Neural cell (in vitro differentiated cells): ENCODE measurements around the gene PSG1.
"Not testable (repeated sequence)": the region's sequence is repeated elsewhere in the genome, so short reads cannot be mapped to it uniquely, and the experiment has no call there.

ENCODE experiments used
- EP300 ChIP-seq: fragments of 450-650 bp; conservative IDR thresholded peaks from 2 replicates; pipeline ENCODE4 v1.6.1; 2014; ENCODE audit warnings: antibody characterized with exemption, mild to moderate bottlenecking, moderate library complexity; ENCODE audit not compliant: poor library complexity, severe bottlenecking
- EZH2 ChIP-seq: fragments of 200-600, 300-800 bp; shearing (Covaris generic), sonication (generic); IDR thresholded peaks from 2 replicates; pipeline ENCODE4 v1.6.1; 2014; ENCODE audit warnings: antibody characterized with exemption, low read length, borderline replicate concordance, mild to moderate bottlenecking; ENCODE audit not compliant: insufficient read depth, poor library complexity, severe bottlenecking
- MXI1 ChIP-seq: fragments of 450-650 bp; conservative IDR thresholded peaks from 2 replicates; pipeline ENCODE4 v1.6.1; 2014; ENCODE audit warnings: antibody characterized with exemption, mild to moderate bottlenecking; ENCODE audit not compliant: poor library complexity, severe bottlenecking
- POLR2AphosphoS5 ChIP-seq: IDR thresholded peaks from 2 replicates; pipeline ENCODE4 v1.6.1; 2012
- RAD21 ChIP-seq: fragments of 450-650 bp; conservative IDR thresholded peaks from 2 replicates; pipeline ENCODE4 v1.6.1; 2014; ENCODE audit warnings: antibody characterized with exemption, mild to moderate bottlenecking, moderate library complexity
- SMC3 ChIP-seq: fragments of 450-650 bp; conservative IDR thresholded peaks from 2 replicates; pipeline ENCODE4 v1.6.1; 2014; ENCODE audit warnings: antibody characterized with exemption, mild to moderate bottlenecking, moderate library complexity; ENCODE audit not compliant: poor library complexity
- TAF1 ChIP-seq: IDR thresholded peaks from 2 replicates; pipeline ENCODE4 v1.6.1; 2012; ENCODE audit warnings: low read depth
- TF ChIP-seq, protein P1 (sequence below): IDR thresholded peaks from 2 replicates; pipeline ENCODE4 v1.6.1; 2012; ENCODE audit warnings: borderline replicate concordance
- TF ChIP-seq, protein P2 (sequence below): fragments of 450-650 bp; IDR thresholded peaks from 2 replicates; pipeline ENCODE4 v1.5.1; 2014; ENCODE audit warnings: antibody characterized with exemption, mild to moderate bottlenecking, moderate library complexity; ENCODE audit not compliant: poor library complexity, severe bottlenecking

DNA sequence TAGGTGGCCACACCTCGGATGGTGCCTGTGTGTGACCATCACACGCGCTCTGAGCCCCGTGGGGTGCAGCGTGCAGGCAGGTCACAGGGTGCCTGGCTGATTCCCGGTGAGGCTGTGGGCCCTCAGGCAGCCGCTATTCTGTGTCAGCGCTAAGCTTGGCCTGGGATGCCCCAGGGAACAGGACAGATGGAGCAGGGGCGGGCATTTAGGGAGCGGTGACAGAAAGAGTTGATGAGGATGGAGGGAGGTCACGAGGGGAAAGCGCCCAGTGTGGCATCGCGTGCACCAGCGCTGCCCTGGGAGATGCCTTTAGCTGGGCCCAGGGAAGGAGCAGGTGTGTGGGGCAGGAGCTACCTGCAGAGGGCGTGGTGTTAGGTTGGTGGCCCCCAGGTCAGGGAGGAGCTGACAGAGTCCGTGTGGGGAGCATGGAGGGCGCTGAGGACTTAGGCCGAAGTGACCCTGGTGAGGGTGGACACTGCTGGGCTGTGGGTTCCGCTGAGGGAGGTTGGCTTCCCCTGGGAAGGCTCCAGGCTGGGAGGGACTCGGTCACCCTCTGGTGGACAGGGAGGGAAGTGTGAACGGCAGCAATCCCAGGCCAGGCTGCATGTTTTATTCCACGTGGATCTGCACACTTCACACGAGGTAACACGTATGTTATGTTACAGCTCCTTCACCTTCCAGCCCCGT lies 39.7 kb upstream of the PSG1 start:
- TF ChIP-seq, protein P1, sequence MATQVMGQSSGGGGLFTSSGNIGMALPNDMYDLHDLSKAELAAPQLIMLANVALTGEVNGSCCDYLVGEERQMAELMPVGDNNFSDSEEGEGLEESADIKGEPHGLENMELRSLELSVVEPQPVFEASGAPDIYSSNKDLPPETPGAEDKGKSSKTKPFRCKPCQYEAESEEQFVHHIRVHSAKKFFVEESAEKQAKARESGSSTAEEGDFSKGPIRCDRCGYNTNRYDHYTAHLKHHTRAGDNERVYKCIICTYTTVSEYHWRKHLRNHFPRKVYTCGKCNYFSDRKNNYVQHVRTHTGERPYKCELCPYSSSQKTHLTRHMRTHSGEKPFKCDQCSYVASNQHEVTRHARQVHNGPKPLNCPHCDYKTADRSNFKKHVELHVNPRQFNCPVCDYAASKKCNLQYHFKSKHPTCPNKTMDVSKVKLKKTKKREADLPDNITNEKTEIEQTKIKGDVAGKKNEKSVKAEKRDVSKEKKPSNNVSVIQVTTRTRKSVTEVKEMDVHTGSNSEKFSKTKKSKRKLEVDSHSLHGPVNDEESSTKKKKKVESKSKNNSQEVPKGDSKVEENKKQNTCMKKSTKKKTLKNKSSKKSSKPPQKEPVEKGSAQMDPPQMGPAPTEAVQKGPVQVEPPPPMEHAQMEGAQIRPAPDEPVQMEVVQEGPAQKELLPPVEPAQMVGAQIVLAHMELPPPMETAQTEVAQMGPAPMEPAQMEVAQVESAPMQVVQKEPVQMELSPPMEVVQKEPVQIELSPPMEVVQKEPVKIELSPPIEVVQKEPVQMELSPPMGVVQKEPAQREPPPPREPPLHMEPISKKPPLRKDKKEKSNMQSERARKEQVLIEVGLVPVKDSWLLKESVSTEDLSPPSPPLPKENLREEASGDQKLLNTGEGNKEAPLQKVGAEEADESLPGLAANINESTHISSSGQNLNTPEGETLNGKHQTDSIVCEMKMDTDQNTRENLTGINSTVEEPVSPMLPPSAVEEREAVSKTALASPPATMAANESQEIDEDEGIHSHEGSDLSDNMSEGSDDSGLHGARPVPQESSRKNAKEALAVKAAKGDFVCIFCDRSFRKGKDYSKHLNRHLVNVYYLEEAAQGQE, result not testable (repeated sequence)
- not testable (repeated sequence) for TF ChIP-seq POLR2AphosphoS5, TAF1, EZH2, EP300, RAD21, MXI1, SMC3
- TF ChIP-seq, protein P2, sequence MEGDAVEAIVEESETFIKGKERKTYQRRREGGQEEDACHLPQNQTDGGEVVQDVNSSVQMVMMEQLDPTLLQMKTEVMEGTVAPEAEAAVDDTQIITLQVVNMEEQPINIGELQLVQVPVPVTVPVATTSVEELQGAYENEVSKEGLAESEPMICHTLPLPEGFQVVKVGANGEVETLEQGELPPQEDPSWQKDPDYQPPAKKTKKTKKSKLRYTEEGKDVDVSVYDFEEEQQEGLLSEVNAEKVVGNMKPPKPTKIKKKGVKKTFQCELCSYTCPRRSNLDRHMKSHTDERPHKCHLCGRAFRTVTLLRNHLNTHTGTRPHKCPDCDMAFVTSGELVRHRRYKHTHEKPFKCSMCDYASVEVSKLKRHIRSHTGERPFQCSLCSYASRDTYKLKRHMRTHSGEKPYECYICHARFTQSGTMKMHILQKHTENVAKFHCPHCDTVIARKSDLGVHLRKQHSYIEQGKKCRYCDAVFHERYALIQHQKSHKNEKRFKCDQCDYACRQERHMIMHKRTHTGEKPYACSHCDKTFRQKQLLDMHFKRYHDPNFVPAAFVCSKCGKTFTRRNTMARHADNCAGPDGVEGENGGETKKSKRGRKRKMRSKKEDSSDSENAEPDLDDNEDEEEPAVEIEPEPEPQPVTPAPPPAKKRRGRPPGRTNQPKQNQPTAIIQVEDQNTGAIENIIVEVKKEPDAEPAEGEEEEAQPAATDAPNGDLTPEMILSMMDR, result not testable (repeated sequence)
